H9 (cell line): ENCODE measurements around the gene SPTBN4. TPM values are rescaled to one million over a fixed set of nuclear protein-coding genes. Genes with fewer than 3 reads are reported as not detected.

Source experiments
- DNase-seq: peaks from one replicate; pipeline ENCODE4 v3.0.0-alpha.2; 2017
- H2AFZ ChIP-seq: one replicate; pipeline ENCODE4 v1.6.1; 2013; ENCODE audit warnings: mild to moderate bottlenecking, low read length, control low read depth, moderate library complexity
- H2AK5ac ChIP-seq: 2 replicates; pipeline ENCODE4 v1.6.1; 2013; ENCODE audit warnings: low read length, control low read depth, mixed read lengths; ENCODE audit not compliant: insufficient read length
- H2BK120ac ChIP-seq: one replicate; pipeline ENCODE4 v1.6.1; 2013; ENCODE audit warnings: low read depth, mild to moderate bottlenecking, low read length, control low read depth, inconsistent platforms; ENCODE audit not compliant: poor library complexity, severe bottlenecking
- H2BK12ac ChIP-seq: 2 replicates; pipeline ENCODE4 v1.6.1; 2013; ENCODE audit warnings: low read length, control low read depth, mixed read lengths, low read depth; ENCODE audit not compliant: insufficient read length
- H2BK15ac ChIP-seq: 2 replicates; pipeline ENCODE4 v1.6.1; 2013; ENCODE audit warnings: low read depth, low read length, control low read depth
- H2BK20ac ChIP-seq: one replicate; pipeline ENCODE4 v1.6.1; 2013; ENCODE audit warnings: low read depth, mild to moderate bottlenecking, low read length, control low read depth, inconsistent platforms; ENCODE audit not compliant: poor library complexity, severe bottlenecking
- H2BK5ac ChIP-seq: 2 replicates; pipeline ENCODE4 v1.6.1; 2013; ENCODE audit warnings: low read length, control low read depth, mixed read lengths; ENCODE audit not compliant: insufficient read length
- H3K14ac ChIP-seq: 2 replicates; pipeline ENCODE4 v1.6.1; 2013; ENCODE audit warnings: low read length, control low read depth; ENCODE audit not compliant: insufficient read depth
- H3K18ac ChIP-seq: 2 replicates; pipeline ENCODE4 v1.6.1; 2013; ENCODE audit warnings: low read depth, mild to moderate bottlenecking, mixed read lengths, low read length, control low read depth; ENCODE audit not compliant: insufficient read length
- H3K23ac ChIP-seq: 2 replicates; pipeline ENCODE4 v1.6.1; 2013; ENCODE audit warnings: low read length, control low read depth, mixed read lengths, low read depth; ENCODE audit not compliant: insufficient read length
- H3K23me2 ChIP-seq: 2 replicates; pipeline ENCODE4 v1.6.1; 2013; ENCODE audit warnings: low read depth, mild to moderate bottlenecking, mixed read lengths, low read length, control low read depth; ENCODE audit not compliant: insufficient read length, poor library complexity, severe bottlenecking
- H3K27ac ChIP-seq: 2 replicates; pipeline ENCODE4 v1.5.1; 2013; ENCODE audit warnings: low read length, control low read depth, mixed read lengths, low read depth; ENCODE audit not compliant: insufficient read length
- H3K27me3 ChIP-seq: 2 replicates; pipeline ENCODE4 v1.6.1; 2013; ENCODE audit warnings: low read length, control low read depth, inconsistent platforms; ENCODE audit not compliant: insufficient read depth
- H3K4ac ChIP-seq: 2 replicates; pipeline ENCODE4 v1.6.1; 2013; ENCODE audit warnings: low read depth, mild to moderate bottlenecking, control low read depth, inconsistent platforms, low read length, moderate library complexity
- H3K4me1 ChIP-seq: 2 replicates; pipeline ENCODE4 v1.6.1; 2013; ENCODE audit warnings: low read length, control low read depth, inconsistent platforms; ENCODE audit not compliant: insufficient read depth
- H3K4me2 ChIP-seq: 2 replicates; pipeline ENCODE4 v1.6.1; 2013; ENCODE audit warnings: low read length, control low read depth, mixed read lengths; ENCODE audit not compliant: insufficient read length, insufficient read depth
- H3K56ac ChIP-seq: 2 replicates; pipeline ENCODE4 v1.6.1; 2013; ENCODE audit warnings: low read depth, mild to moderate bottlenecking, mixed read lengths, low read length, control low read depth; ENCODE audit not compliant: insufficient read length
- H3K79me1 ChIP-seq: 2 replicates; pipeline ENCODE4 v1.6.1; 2013; ENCODE audit warnings: low read depth, mild to moderate bottlenecking, moderate library complexity, low read length, control low read depth, inconsistent platforms; ENCODE audit not compliant: insufficient read depth, poor library complexity, severe bottlenecking
- H3K79me2 ChIP-seq: 2 replicates; pipeline ENCODE4 v1.6.1; 2013; ENCODE audit warnings: low read length, control low read depth, inconsistent platforms; ENCODE audit not compliant: insufficient read depth
- H3K9ac ChIP-seq: 2 replicates; pipeline ENCODE4 v1.6.1; 2013; ENCODE audit warnings: low read length, control low read depth, mixed read lengths; ENCODE audit not compliant: insufficient read length; ENCODE audit errors: extremely low read depth
- H3K9me3 ChIP-seq: one replicate; pipeline ENCODE4 v1.6.1; 2013; ENCODE audit warnings: low read depth, low read length, inconsistent platforms; ENCODE audit not compliant: control insufficient read depth
- H3T11ph ChIP-seq: one replicate; pipeline ENCODE4 v1.6.1; 2013; ENCODE audit warnings: mild to moderate bottlenecking, low read length, control low read depth, inconsistent platforms
- H4K20me1 ChIP-seq: one replicate; pipeline ENCODE4 v1.6.1; 2013; ENCODE audit not compliant: control insufficient read depth, insufficient read length, insufficient read depth
- H4K5ac ChIP-seq: 2 replicates; pipeline ENCODE4 v1.6.1; 2013; ENCODE audit warnings: low read depth, mild to moderate bottlenecking, mixed read lengths, low read length, control low read depth; ENCODE audit not compliant: insufficient read length
- H4K8ac ChIP-seq: replicated peaks from 2 replicates; pipeline ENCODE4 v1.6.1; 2013; ENCODE audit warnings: low read length, control low read depth, mixed read lengths, low read depth; ENCODE audit not compliant: insufficient read length
- H4K91ac ChIP-seq: 2 replicates; pipeline ENCODE4 v1.6.1; 2013; ENCODE audit warnings: low read depth, mild to moderate bottlenecking, moderate library complexity, mixed read lengths, low read length, control low read depth; ENCODE audit not compliant: insufficient read length
- H3K27ac Mint-ChIP-seq, 3 experiments: 2 replicates in 2 of 3; 3 replicates in 1 of 3; pipeline ENCODE4 v1.8.0; 2020 to 2021; ENCODE audit warnings: mixed read lengths in 3 of 3, mild to moderate bottlenecking in 1 of 3, moderate library complexity in 1 of 3
- H3K27me3 Mint-ChIP-seq: 2 replicates; pipeline ENCODE4 v1.8.0; 2021; ENCODE audit warnings: low read depth, mild to moderate bottlenecking, moderate library complexity, mixed read lengths
- H3K36me3 Mint-ChIP-seq, 3 experiments: 2 replicates in 2 of 3; 3 replicates in 1 of 3; pipeline ENCODE4 v1.8.0; 2020 to 2021; ENCODE audit warnings: low read depth in 3 of 3, mixed read lengths in 3 of 3; ENCODE audit not compliant: insufficient read depth in 1 of 3
- H3K4me1 Mint-ChIP-seq, 2 experiments: 2 replicates each; pipeline ENCODE4 v1.8.0; 2020; ENCODE audit warnings: mixed read lengths in 2 of 2
- H3K4me3 Mint-ChIP-seq, 2 experiments: 2 replicates in 1 of 2; 3 replicates in 1 of 2; pipeline ENCODE4 v1.8.0; 2020 to 2021; ENCODE audit warnings: mild to moderate bottlenecking in 2 of 2, mixed read lengths in 2 of 2, moderate library complexity in 1 of 2
- H3K9me3 Mint-ChIP-seq, 2 experiments: 2 replicates in 1 of 2; 3 replicates in 1 of 2; pipeline ENCODE4 v1.8.0; 2020; ENCODE audit warnings: mild to moderate bottlenecking in 2 of 2, mixed read lengths in 2 of 2, moderate library complexity in 1 of 2
- CTCF ChIP-seq: fragments of 200-600 bp; sonication (generic); conservative IDR thresholded peaks from 3 replicates; pipeline ENCODE4 v1.8.0; 2021; ENCODE audit warnings: antibody characterized with exemption, mild to moderate bottlenecking
- WGBS: extraction: QIAGEN DNeasy Blood & Tissue Kit; methylation state at CpG from one replicate; pipeline ENCODE4 v1.1.7; 2013; ENCODE audit warnings: missing lambda C conversion rate, low lambda C conversion rate, mixed read lengths; ENCODE audit not compliant: insufficient read length; ENCODE audit errors: extremely low coverage; 5-methylcytosine and 5-hydroxymethylcytosine counted together
- total RNA-seq: library from RNA; stranded (reverse); gene quantifications from 2 replicates; pipeline ENCODE4 v1.2.1, GENCODE V29; 2021

SPTBN4 gene
- total RNA-seq, 1 experiment from 2014 or later: 2.9 TPM

DNA sequence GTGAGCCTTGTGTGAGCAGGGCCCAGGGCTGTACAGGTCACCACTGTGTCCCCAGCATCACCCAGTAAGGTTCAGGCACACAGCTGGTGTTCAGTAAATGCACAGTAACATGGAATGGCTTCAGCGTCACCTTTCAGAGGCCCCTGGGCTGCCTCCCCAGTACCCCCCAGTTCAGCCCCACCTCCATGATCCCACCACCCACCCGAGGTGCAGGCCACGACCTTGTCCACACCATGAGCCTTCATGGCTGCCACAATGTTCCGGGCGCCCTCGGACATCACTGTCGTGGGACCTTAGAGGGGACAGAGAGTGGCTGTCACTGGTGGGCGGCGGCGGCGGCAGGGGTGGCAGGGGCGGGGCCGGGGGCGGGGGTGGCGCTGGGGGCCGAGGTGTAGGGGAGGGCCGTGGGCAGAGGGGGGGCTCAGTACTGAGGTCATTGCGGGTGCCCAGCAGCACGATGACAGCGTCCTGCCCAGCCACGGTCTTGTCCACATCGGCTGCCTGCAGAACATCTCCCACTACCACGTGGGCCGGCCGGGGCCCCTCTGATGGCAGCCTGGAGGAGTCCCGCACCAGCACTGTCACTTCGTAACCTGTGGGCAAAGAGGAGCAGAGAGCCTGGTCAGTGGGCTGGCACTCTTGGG, 8.7 kb upstream of the SPTBN4 start:
- no CpG with 5 or more reads among the region's 27 CpGs for whole genome bisulfite sequencing
- no peak overlapping the region for H2BK20ac ChIP-seq
- H3K9me3 Mint-ChIP-seq: no peaks in the 10 kb centered on the region; a peak in 1 of 5 replicates

More for the DNA sequence above, 8.7 kb upstream of the SPTBN4 start:
- H4K91ac ChIP-seq: no peak overlapping the region
- no peak for TF ChIP-seq CTCF
- H3K4me3 Mint-ChIP-seq: no peak overlapping the region
- no peak overlapping the region for H4K8ac ChIP-seq
- H2BK5ac ChIP-seq: no peak overlapping the region
- H2BK15ac ChIP-seq: no peak overlapping the region
- no peaks in the 10 kb centered on the region for H3K23me2 ChIP-seq
- H3K56ac ChIP-seq: no peak overlapping the region
- no peaks in the 10 kb centered on the region for H3K9me3 ChIP-seq
- no peaks in the 10 kb centered on the region for H3K79me1 ChIP-seq
- no peak overlapping the region for H3K23ac ChIP-seq
- H3K4ac ChIP-seq: no peak overlapping the region
- H2BK12ac ChIP-seq: no peak overlapping the region
- no peak overlapping the region for H3K9ac ChIP-seq
- no peaks in the 10 kb centered on the region for H3K27me3 Mint-ChIP-seq
- no peak overlapping the region for H2AFZ ChIP-seq
- peak overlapping the region in 2 of 3 experiments; percentile 30 to 52; a peak in 1 of 7 replicates for H3K27ac Mint-ChIP-seq
- H4K20me1 ChIP-seq: no peaks in the 10 kb centered on the region
- no peak overlapping the region for H3K18ac ChIP-seq
- H3K4me1 ChIP-seq: no peaks in the 10 kb centered on the region
- DNase-seq: no peak
- no peak overlapping the region for H3K14ac ChIP-seq
- H3K79me2 ChIP-seq: no peaks in the 10 kb centered on the region
- no peaks in the 10 kb centered on the region for H3K27me3 ChIP-seq
- H3K4me2 ChIP-seq: no peak overlapping the region
- no peak overlapping the region for H3K27ac ChIP-seq
- H3K4me1 Mint-ChIP-seq: no peaks in the 10 kb centered on the region
- no peak overlapping the region for H2BK120ac ChIP-seq
- H2AK5ac ChIP-seq: no peak overlapping the region
- no peak overlapping the region for H3T11ph ChIP-seq
- no peak overlapping the region for H4K5ac ChIP-seq
- H3K36me3 Mint-ChIP-seq: no peaks in the 10 kb centered on the region; a peak in 2 of 7 replicates
